ENCODE data around the gene CDKAL1. TPM values are rescaled to one million over a fixed set of nuclear protein-coding genes. Genes with fewer than 3 reads are reported as not detected.

CDKAL1 gene
- total RNA-seq, 4 donors from 2014 or later: 11.8 to 21.4 (median 13.8) TPM

GRCh38 chr6:20847904-20848303, 313.6 kb downstream of the CDKAL1 start:
- DNase-seq (ENCODE audit: low spot score) (no peak), ATAC-seq (ENCODE audit: low FRiP score) (no peak)
- no peak for TF ChIP-seq CTCF (IDR thresholded peaks at IDR 0.05)

- DNase-seq (ENCODE audit: low spot score) (no peak), ATAC-seq (ENCODE audit: low FRiP score) (no peak)
- no peak for TF ChIP-seq CTCF (IDR thresholded peaks at IDR 0.05)
These were observed 316.6 kb downstream of the CDKAL1 start for GRCh38 chr6:20850686-20851416.

DNA sequence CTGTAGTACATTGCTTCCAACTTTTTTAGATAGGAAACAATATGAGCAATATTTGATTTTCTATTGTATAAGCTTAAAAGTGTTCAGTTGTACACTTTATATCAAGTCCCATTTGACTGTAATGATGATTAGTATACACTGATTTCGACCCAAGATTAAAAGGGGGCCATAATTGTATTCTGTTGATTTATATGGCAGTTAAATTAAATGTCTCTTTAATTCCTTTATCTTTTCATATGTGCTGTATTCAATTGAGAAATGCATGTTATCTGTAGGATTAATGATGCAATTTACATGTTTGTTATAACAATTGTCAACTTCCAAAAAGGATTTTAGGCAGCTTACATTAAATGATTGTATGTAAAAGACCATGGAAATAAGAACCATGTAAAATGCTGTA, 317.5 kb downstream of the CDKAL1 start:
- no peak for TF ChIP-seq CTCF (IDR thresholded peaks at IDR 0.05)
- ATAC-seq (ENCODE audit: low FRiP score): no peak
- no peak for DNase-seq (ENCODE audit: low spot score)

- no peak for DNase-seq (ENCODE audit: low spot score)
- ATAC-seq (ENCODE audit: low FRiP score): no peak
- TF ChIP-seq CTCF (IDR thresholded peaks at IDR 0.05): no peak
These were observed 319.6 kb downstream of the CDKAL1 start for GRCh38 chr6:20853828-20854227.

DNA sequence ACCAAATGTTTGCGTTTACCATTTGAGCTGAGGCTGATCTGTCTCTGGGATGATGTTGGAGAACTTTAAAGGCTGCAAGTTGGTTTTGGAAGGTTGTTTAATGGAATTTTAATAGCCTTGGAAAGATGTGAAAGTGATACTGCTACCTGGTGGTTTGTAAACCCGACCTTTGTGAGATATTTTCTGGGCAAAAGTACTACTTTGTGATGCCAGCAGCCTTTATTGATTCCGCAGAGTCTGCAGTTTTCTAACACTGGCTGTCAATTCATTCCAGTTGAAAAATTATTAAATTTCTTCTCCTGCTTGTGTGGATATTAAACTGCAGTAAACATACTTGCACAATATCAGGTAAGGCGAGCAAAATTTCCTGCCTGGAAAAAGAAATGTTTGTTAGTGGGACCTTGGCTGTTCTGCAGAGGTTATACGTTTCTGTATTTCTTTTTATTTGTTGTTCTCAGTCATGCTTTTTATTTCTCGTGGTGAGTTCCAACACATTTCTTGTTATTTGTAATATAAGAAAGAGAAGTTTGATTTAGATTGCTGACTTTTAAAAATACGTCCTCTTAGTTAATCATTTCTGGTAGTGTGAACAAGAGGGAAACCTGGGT, 322.5 kb downstream of the CDKAL1 start:
- no peak for TF ChIP-seq CTCF (IDR thresholded peaks at IDR 0.05)
- ATAC-seq (ENCODE audit: low FRiP score) (no peak), DNase-seq (ENCODE audit: low spot score) (no peak)

DNA sequence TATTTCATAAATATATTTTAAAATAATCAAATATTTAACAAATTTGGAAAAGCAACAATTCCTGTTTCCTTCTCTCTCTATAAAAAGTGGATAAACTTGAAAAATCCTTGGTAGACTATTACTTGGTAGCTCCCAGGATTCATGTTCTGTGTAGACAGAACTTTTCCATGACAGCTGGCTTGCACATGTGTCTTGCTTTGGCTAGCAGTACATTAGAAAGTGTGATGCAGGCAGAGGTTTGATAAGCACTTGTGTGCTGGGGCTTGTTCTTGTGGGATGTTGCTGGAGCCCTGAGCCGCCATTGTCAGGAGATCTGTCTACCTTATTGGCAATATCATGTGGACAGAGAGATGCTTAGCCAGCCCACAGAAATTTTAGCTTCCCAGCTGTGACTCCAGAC, 327.2 kb downstream of the CDKAL1 start:
- no peak for TF ChIP-seq CTCF (IDR thresholded peaks at IDR 0.05)
- DNase-seq (ENCODE audit: low spot score) (no peak), ATAC-seq (ENCODE audit: low FRiP score) (no peak)

GRCh38 chr6:20866036-20866435, 331.8 kb downstream of the CDKAL1 start:
- ATAC-seq (ENCODE audit: low FRiP score) (no peak), DNase-seq (ENCODE audit: low spot score) (no peak)
- TF ChIP-seq CTCF (IDR thresholded peaks at IDR 0.05): no peak

Data from omental fat pad (tissue), 4 donors.